ENCODE results near the gene AUTS2.

The AUTS2 gene

GRCh38 chr7:69608878-69609277, 10.6 kb downstream of the AUTS2 start:
- no peak overlapping the region for H3K4me3 Mint-ChIP-seq
- H3K9me3 Mint-ChIP-seq (ENCODE audit: low read depth): no peaks in the 10 kb centered on the region
- H3K27me3 Mint-ChIP-seq: peaks cover 15% of the 10 kb centered on the region
- H3K27ac Mint-ChIP-seq: no peak overlapping the region
- no peaks in the 10 kb centered on the region for H3K4me1 Mint-ChIP-seq (ENCODE audit: low read depth)
- H3K36me3 Mint-ChIP-seq: no peaks in the 10 kb centered on the region

- Mint-ChIP-seq H3K4me1 (ENCODE audit: low read depth) (no peaks in the 10 kb centered on the region), H3K27me3 (peaks cover 15% of the 10 kb centered on the region), H3K4me3 (no peak overlapping the region), H3K27ac (no peak overlapping the region), H3K36me3 (no peaks in the 10 kb centered on the region), H3K9me3 (ENCODE audit: low read depth) (no peaks in the 10 kb centered on the region)
Observed at GRCh38 chr7:69609541-69610373, 11.5 kb downstream of the AUTS2 start.

- Mint-ChIP-seq H3K9me3 (ENCODE audit: low read depth) (no peaks in the 10 kb centered on the region), H3K27me3 (peaks cover 15% of the 10 kb centered on the region), H3K27ac (no peak overlapping the region), H3K4me1 (ENCODE audit: low read depth) (no peaks in the 10 kb centered on the region), H3K4me3 (no peak overlapping the region), H3K36me3 (no peaks in the 10 kb centered on the region)
Observed at GRCh38 chr7:69610374-69611084, 12.3 kb downstream of the AUTS2 start.

GRCh38 chr7:69612981-69613380, 14.7 kb downstream of the AUTS2 start:
- H3K27ac Mint-ChIP-seq: no peak overlapping the region
- H3K36me3 Mint-ChIP-seq: no peaks in the 10 kb centered on the region
- no peaks in the 10 kb centered on the region for H3K9me3 Mint-ChIP-seq (ENCODE audit: low read depth)

GRCh38 chr7:69613846-69614245, 15.6 kb downstream of the AUTS2 start:
- Mint-ChIP-seq H3K4me3 (no peak overlapping the region), H3K9me3 (ENCODE audit: low read depth) (no peaks in the 10 kb centered on the region), H3K27ac (no peak overlapping the region), H3K36me3 (no peaks in the 10 kb centered on the region), H3K4me1 (ENCODE audit: low read depth) (no peaks in the 10 kb centered on the region), H3K27me3 (peaks cover 7% of the 10 kb centered on the region)

More at GRCh38 chr7:69612981-69613380, 14.7 kb downstream of the AUTS2 start:
- H3K27me3 Mint-ChIP-seq: peaks cover 7% of the 10 kb centered on the region
- H3K4me3 Mint-ChIP-seq: no peak overlapping the region
- H3K4me1 Mint-ChIP-seq (ENCODE audit: low read depth): no peaks in the 10 kb centered on the region

GRCh38 chr7:69615685-69616084, 17.4 kb downstream of the AUTS2 start:
- Mint-ChIP-seq H3K9me3 (ENCODE audit: low read depth) (no peaks in the 10 kb centered on the region), H3K27me3 (peaks cover 2% of the 10 kb centered on the region), H3K27ac (no peak overlapping the region), H3K4me3 (no peak overlapping the region), H3K4me1 (ENCODE audit: low read depth) (no peaks in the 10 kb centered on the region), H3K36me3 (no peaks in the 10 kb centered on the region)

GRCh38 chr7:69617364-69617763, 19.1 kb downstream of the AUTS2 start:
- H3K9me3 Mint-ChIP-seq (ENCODE audit: low read depth): no peaks in the 10 kb centered on the region
- H3K36me3 Mint-ChIP-seq: no peaks in the 10 kb centered on the region
- no peaks in the 10 kb centered on the region for H3K27me3 Mint-ChIP-seq
- no peak overlapping the region for H3K27ac Mint-ChIP-seq
- no peaks in the 10 kb centered on the region for H3K4me1 Mint-ChIP-seq (ENCODE audit: low read depth)
- H3K4me3 Mint-ChIP-seq: no peak overlapping the region

- Mint-ChIP-seq H3K27me3 (no peaks in the 10 kb centered on the region), H3K4me1 (ENCODE audit: low read depth) (no peaks in the 10 kb centered on the region), H3K36me3 (no peaks in the 10 kb centered on the region), H3K4me3 (no peak overlapping the region), H3K9me3 (ENCODE audit: low read depth) (no peaks in the 10 kb centered on the region), H3K27ac (no peak overlapping the region)
Observed at GRCh38 chr7:69619054-69619453, 20.8 kb downstream of the AUTS2 start.

GRCh38 chr7:69619635-69620034, 21.4 kb downstream of the AUTS2 start:
- Mint-ChIP-seq H3K36me3 (no peaks in the 10 kb centered on the region), H3K4me1 (ENCODE audit: low read depth) (no peaks in the 10 kb centered on the region), H3K27ac (no peak overlapping the region), H3K27me3 (peaks cover 1% of the 10 kb centered on the region), H3K4me3 (no peak overlapping the region), H3K9me3 (ENCODE audit: low read depth) (no peaks in the 10 kb centered on the region)

- Mint-ChIP-seq H3K4me3 (no peak overlapping the region), H3K4me1 (ENCODE audit: low read depth) (no peaks in the 10 kb centered on the region), H3K27me3 (peaks cover 1% of the 10 kb centered on the region), H3K9me3 (ENCODE audit: low read depth) (no peaks in the 10 kb centered on the region), H3K36me3 (no peaks in the 10 kb centered on the region), H3K27ac (no peak overlapping the region)
Observed at GRCh38 chr7:69620063-69620462, 21.8 kb downstream of the AUTS2 start.

GRCh38 chr7:69620650-69621049, 22.4 kb downstream of the AUTS2 start:
- Mint-ChIP-seq H3K9me3 (ENCODE audit: low read depth) (no peaks in the 10 kb centered on the region), H3K36me3 (no peaks in the 10 kb centered on the region), H3K4me3 (no peak overlapping the region), H3K27me3 (peaks cover 1% of the 10 kb centered on the region), H3K27ac (no peak overlapping the region), H3K4me1 (ENCODE audit: low read depth) (no peaks in the 10 kb centered on the region)

- Mint-ChIP-seq H3K27me3 (peaks cover 3% of the 10 kb centered on the region), H3K9me3 (ENCODE audit: low read depth) (no peaks in the 10 kb centered on the region), H3K36me3 (no peaks in the 10 kb centered on the region), H3K4me1 (ENCODE audit: low read depth) (no peaks in the 10 kb centered on the region), H3K27ac (no peak overlapping the region), H3K4me3 (no peak overlapping the region)
Observed at GRCh38 chr7:69622014-69622835, 23.9 kb downstream of the AUTS2 start.

GRCh38 chr7:69622960-69623359, 24.7 kb downstream of the AUTS2 start:
- Mint-ChIP-seq H3K4me1 (ENCODE audit: low read depth) (no peaks in the 10 kb centered on the region), H3K9me3 (ENCODE audit: low read depth) (no peaks in the 10 kb centered on the region), H3K36me3 (no peaks in the 10 kb centered on the region), H3K27ac (no peak overlapping the region), H3K4me3 (no peak overlapping the region), H3K27me3 (peaks cover 3% of the 10 kb centered on the region)

GRCh38 chr7:69624435-69625230, 26.4 kb downstream of the AUTS2 start:
- Mint-ChIP-seq H3K36me3 (no peaks in the 10 kb centered on the region), H3K27me3 (peaks cover 4% of the 10 kb centered on the region), H3K27ac (no peak overlapping the region), H3K4me3 (no peak overlapping the region), H3K4me1 (ENCODE audit: low read depth) (no peaks in the 10 kb centered on the region), H3K9me3 (ENCODE audit: low read depth) (no peaks in the 10 kb centered on the region)
